Anterior cingulate cortex (tissue), 58 donors: ENCODE results near the gene DUSP8.
"Not testable (repeated sequence)": the region's sequence is repeated elsewhere in the genome, so short reads cannot be mapped to it uniquely, and the experiment has no call there.

ENCODE experiments used
- DNase-seq, 58 donors: peaks; one replicate each; lab custom pipeline; 2025; lab: John Stamatoyannopoulos, UW

Gene DUSP8

GRCh38 chr11:1572197-1573076 is at the start of gene DUSP8:
DUSP8 (minus strand) TSS chr11:1572271; CDS start chr11:1565826, 6,445 bp downstream.
- peak in 54 of 58 donors; percentile 39 to 95 (median 84) for DNase-seq

GRCh38 chr11:1619449-1619848 is 47.4 kb upstream of the DUSP8 start:
- DNase-seq, result no peak

GRCh38 chr11:1618231-1618630 is 46.2 kb upstream of the DUSP8 start:
- DNase-seq, result no peak

GRCh38 chr11:1608363-1608762 is 36.3 kb upstream of the DUSP8 start, which contains the start of gene KRTAP5-3:
KRTAP5-3 (minus strand) TSS chr11:1608463; CDS start chr11:1608385, 78 bp downstream.
- no peak for DNase-seq

GRCh38 chr11:1607901-1608300 is 35.8 kb upstream of the DUSP8 start:
- DNase-seq, result not testable (repeated sequence)

- not testable (repeated sequence) for DNase-seq
Observed at GRCh38 chr11:1607156-1607845, 35.2 kb upstream of the DUSP8 start.

GRCh38 chr11:1605923-1606322 is 33.9 kb upstream of the DUSP8 start:
- DNase-seq, result not testable (repeated sequence)

- DNase-seq, result no peak
Observed at GRCh38 chr11:1604711-1605110, 32.6 kb upstream of the DUSP8 start.

- no peak for DNase-seq
Observed at GRCh38 chr11:1604181-1604580, 32.1 kb upstream of the DUSP8 start.

GRCh38 chr11:1603629-1604028 is 31.6 kb upstream of the DUSP8 start:
- DNase-seq, result no peak

GRCh38 chr11:1601663-1602062 is 29.6 kb upstream of the DUSP8 start:
- not testable (repeated sequence) for DNase-seq

GRCh38 chr11:1600626-1601025 is 28.6 kb upstream of the DUSP8 start:
- peak in 10 of 58 donors; percentile 6 to 52 (median 16) for DNase-seq

- DNase-seq, result no peak
Observed at GRCh38 chr11:1598816-1599215, 26.7 kb upstream of the DUSP8 start.

- DNase-seq, result not testable (repeated sequence)
Observed at GRCh38 chr11:1598406-1598805, 26.3 kb upstream of the DUSP8 start.

- DNase-seq, result no peak
Observed at GRCh38 chr11:1597994-1598380, 25.9 kb upstream of the DUSP8 start, which contains the start of gene KRTAP5-2. KRTAP5-2 (minus strand) TSS chr11:1598294; CDS start chr11:1598250, 44 bp downstream.

- DNase-seq, result no peak
Observed at GRCh38 chr11:1597331-1597993, 25.4 kb upstream of the DUSP8 start.

GRCh38 chr11:1596576-1597121 is 24.6 kb upstream of the DUSP8 start:
- DNase-seq, result not testable (repeated sequence)

- not testable (repeated sequence) for DNase-seq
Observed at GRCh38 chr11:1595994-1596575, 24.0 kb upstream of the DUSP8 start.

GRCh38 chr11:1592628-1593027 is 20.6 kb upstream of the DUSP8 start:
- no peak for DNase-seq

- DNase-seq, result no peak
Observed at GRCh38 chr11:1589996-1590395, 17.9 kb upstream of the DUSP8 start.
